Epithelial cell of esophagus (primary cell): ENCODE data around the gene SPSB1.
"Not testable (repeated sequence)": the region's sequence is repeated elsewhere in the genome, so short reads cannot be mapped to it uniquely, and the experiment has no call there.

Experiments
- DNase-seq: peaks from one replicate; pipeline ENCODE4 v3.0.0; 2010; ENCODE audit warnings: low read depth
- H3K4me3 ChIP-seq: 2 replicates; pipeline ENCODE4 v1.5.1; 2011; ENCODE audit warnings: mild to moderate bottlenecking, low read length, control low read depth
- TF ChIP-seq, protein P1 (sequence below): IDR thresholded peaks from 2 replicates; pipeline ENCODE4 v1.5.1; 2011; ENCODE audit warnings: low read depth, mild to moderate bottlenecking, low read length, control low read depth, inconsistent platforms; ENCODE audit not compliant: insufficient read depth; ENCODE audit errors: missing control alignments

SPSB1 gene

DNA sequence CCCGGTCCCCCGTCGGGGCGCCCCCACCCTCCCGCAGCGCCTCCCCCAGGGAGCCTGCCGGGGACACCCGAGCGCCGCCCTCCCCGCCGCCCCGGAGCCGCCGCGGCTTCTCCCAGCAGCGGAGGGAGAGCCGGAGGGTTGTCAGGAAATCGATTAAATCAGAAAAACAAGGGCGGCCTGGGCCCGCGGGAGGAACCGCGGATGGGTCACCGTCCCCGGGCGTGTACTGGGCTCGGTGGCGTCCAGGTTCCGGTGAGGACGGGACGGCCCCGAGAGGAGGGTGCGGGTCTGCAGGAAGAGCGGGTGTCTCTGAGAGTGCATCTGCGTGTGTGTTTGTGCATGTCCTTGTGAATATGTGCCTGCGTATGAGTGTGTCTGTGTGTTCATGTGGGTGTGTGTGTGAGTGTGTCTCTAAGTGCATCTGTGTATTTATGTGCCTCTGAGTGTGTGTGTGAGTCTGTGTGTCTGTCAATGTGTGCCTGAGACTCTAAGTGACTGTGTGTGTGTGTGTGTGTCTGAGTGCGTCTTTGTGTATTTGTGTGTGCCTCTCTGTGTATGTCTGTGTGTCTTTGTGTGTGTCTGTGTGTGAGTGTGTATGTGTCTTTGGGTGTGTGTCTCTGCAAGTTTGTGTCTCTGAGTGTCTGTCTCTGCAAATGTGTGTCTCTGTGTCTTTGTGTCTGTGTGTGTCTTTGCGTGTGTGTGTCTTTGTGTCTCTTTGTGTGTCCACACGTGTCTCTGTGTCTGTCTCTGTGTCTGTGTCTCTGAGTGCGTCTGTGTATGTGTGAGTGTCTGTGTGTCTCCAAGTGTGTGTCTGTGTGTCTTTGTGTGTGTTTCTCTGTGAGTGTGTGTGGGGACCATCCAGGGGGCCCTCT lies 1.1 kb downstream of the SPSB1 start:
- TF ChIP-seq, protein P1, sequence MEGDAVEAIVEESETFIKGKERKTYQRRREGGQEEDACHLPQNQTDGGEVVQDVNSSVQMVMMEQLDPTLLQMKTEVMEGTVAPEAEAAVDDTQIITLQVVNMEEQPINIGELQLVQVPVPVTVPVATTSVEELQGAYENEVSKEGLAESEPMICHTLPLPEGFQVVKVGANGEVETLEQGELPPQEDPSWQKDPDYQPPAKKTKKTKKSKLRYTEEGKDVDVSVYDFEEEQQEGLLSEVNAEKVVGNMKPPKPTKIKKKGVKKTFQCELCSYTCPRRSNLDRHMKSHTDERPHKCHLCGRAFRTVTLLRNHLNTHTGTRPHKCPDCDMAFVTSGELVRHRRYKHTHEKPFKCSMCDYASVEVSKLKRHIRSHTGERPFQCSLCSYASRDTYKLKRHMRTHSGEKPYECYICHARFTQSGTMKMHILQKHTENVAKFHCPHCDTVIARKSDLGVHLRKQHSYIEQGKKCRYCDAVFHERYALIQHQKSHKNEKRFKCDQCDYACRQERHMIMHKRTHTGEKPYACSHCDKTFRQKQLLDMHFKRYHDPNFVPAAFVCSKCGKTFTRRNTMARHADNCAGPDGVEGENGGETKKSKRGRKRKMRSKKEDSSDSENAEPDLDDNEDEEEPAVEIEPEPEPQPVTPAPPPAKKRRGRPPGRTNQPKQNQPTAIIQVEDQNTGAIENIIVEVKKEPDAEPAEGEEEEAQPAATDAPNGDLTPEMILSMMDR = no peak

GRCh38 chr1:9294405-9294773 lies 1.7 kb downstream of the SPSB1 start:
- H3K4me3 ChIP-seq = peak overlapping the region; percentile 80
- peak; percentile 84 for DNase-seq
- TF ChIP-seq, protein P1 = no peak

More for the DNA sequence above, 1.1 kb downstream of the SPSB1 start:
- peak overlapping the region; percentile 80 for H3K4me3 ChIP-seq
- peak; percentile 52 for DNase-seq

- peak overlapping the region; percentile 80 for H3K4me3 ChIP-seq
- peak; percentile 44 for DNase-seq
- TF ChIP-seq, protein P1 = no peak
Observed at GRCh38 chr1:9294910-9295636, 2.4 kb downstream of the SPSB1 start.

DNA sequence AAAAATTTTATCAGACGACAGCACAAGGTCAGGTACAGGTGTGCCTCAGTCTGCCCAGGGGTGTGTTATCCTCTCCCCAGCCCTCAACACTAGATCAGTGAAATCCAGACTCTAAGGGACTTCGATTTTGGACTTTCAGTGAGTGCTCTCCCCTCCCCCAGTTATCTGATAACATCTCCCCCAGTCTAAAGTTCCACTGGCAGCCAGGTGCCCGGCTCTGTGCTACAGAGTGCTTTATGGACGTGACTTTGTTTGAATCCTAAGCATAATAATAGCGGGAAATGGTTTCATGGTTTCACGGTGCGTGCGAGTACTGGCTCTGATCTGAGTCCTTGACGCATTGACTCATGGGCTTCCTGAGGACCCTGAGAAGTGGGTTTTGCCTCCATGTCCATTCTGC lies 3.2 kb downstream of the SPSB1 start:
- TF ChIP-seq, protein P1 = no peak
- no peak overlapping the region for H3K4me3 ChIP-seq
- DNase-seq = no peak

GRCh38 chr1:9296850-9297249 lies 4.2 kb downstream of the SPSB1 start:
- no peak overlapping the region for H3K4me3 ChIP-seq
- TF ChIP-seq, protein P1 = no peak
- no peak for DNase-seq

DNA sequence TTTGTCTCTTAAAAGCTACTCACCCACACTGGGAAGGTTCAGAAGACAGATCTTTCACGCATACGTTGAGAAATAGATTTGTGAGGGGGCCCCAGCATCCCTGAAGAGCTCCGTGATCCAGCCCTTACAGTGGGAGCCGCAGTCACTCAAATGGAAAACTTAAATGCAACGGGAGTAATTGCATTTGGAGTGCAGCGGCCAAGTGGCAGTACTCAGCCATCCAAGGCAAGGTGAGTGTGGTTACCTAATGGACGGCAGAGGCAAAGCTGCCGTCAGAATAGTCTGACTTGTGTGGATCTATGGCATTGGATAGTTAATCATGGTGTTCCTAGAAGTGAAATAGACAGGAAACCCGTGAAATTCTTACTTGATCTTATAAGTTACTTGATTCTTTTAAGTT lies 5.1 kb downstream of the SPSB1 start:
- no peak for DNase-seq
- H3K4me3 ChIP-seq = no peak overlapping the region
- TF ChIP-seq, protein P1 = no peak

DNA sequence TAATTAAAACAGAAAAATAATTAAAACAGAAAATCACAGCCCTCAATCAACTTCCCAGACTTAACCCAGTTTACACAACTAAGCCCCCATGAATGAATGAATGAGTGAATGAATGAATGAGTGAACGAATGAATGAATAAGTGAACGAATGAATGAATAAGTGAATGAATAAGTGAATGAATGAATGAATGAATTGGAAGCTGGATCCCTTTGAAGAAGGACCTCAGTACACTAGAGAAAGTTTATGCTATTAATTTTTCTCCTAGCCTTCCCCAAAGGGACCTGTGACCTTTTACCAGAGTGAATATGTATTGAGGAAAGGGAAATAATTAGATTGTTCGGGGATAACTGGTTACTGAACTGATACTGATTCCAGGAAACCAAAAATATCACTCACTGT lies 5.6 kb downstream of the SPSB1 start:
- TF ChIP-seq, protein P1 = no peak
- no peak overlapping the region for H3K4me3 ChIP-seq
- DNase-seq = no peak

DNA sequence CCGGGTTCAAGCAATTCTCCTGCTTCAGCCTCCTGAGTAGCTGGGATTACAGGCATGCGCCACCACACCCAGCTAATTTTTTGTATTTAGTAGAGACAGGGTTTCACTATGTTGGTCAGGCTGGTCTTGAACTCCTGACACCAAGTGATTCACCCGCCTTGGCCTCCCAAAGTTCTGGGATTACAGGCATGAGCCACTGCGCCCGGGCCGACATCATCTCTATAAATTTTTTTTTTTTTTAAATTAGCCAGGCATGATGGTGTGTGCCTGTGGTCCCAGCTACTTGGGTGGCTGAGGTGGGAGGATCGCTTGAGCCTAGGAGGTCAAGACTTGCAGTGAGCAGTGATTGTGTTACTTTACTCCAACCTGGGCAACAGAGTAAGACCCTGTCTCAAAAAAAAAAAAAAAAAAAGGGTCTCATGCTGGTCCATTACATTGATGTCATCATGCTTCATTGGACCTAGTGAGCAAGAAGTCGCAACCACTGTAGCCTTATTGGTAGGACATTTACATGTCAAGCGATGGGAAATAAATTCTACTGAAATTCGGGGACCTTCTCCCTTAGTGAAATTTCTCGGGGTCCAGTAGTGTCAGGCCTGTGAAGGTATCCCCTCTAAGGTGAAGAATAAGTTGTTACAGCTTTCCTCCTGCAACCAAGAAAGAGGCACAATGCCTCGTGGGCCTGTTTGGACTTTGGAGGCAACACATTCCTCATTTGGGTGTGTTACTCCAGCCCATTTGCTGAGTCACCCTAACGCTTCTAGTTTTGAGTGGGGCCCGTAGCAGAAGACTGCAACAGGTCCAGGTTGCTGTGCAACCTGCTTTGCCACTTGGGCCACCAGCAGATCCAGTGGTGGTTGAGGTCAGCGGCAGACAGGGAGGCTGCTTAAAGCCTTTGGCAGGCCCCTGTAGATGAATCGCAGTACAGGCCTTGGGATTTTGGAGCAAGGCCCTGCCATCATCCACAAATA lies 7.2 kb downstream of the SPSB1 start:
- DNase-seq = peak; percentile 90

More for the DNA sequence above, 7.2 kb downstream of the SPSB1 start:
- not testable (repeated sequence) for H3K4me3 ChIP-seq
